ENCODE data around the gene GPER1.

The GPER1 gene

DNA sequence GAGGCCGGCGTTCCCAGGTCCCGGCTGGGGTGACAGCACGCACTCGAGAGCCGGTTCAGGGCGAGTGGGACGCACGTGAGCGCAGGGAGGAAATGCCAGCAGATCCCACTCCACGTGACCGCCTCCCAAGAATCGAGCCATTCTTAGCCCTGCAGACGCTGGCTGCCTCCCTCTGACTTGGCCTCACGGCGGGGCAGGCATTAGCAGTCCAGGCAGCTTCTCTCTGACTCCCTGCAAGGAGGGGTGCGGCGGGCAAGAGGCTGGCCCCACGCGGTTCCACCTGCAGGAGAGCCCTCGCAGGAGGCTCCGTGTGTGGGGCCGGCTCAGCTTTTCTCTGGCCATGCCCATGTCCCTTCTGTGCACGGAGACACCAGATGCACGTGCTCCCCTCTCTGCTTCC, 33.5 kb upstream of the GPER1 start:
- DNase-seq, result no peak

DNA sequence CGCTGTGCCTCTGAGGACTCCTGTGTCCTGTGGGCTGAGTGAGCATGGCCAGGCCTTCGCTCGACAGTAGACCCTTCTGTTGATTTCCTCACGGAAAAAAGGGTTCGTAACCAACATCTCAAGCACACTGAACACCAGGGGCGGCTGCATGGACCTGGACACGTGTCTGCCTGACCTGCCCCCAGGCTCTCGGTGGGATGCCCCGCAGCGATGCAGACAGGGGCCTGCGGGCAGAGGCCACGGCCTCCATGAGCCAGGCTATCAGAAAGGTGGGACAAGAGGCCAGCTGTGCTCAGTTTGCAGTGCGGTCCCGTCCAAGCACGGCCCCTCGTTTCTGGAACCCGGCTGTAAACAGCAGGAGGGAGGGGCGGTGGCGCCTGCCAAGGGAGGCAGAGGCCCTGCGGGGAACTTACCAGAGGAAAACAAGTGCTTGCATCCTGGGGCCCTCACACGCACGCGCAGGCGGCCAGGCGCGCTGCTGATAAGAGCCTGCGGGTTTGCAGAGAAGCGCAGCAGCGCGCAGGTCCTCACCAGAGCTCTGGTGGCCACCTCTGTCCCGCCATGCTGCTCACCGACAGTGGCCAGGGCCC, 33.0 kb upstream of the GPER1 start:
- DNase-seq, result no peak

DNA sequence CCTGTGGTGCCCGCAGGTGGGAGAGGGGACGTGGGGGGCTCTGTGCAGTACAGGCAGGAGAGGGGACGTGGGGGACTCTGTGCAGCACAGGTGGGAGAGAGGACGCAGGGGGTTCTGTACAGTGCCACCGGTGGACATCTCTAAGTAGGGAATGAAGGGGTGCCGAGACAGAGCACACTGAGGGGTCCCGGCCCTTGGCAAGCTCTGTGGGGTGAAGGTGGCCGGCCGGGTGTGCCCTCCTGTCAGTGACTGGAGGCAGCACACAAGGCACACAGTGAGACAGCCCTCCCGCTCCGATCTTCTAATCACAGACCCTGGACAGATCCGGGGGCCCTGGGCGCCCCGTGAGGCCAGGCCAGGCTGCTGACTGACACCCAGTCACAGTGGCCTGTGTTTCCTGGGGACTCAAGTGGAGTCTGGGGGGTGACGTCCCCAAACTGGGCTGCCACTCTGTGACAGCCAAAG, 32.4 kb upstream of the GPER1 start:
- no peak for DNase-seq

DNA sequence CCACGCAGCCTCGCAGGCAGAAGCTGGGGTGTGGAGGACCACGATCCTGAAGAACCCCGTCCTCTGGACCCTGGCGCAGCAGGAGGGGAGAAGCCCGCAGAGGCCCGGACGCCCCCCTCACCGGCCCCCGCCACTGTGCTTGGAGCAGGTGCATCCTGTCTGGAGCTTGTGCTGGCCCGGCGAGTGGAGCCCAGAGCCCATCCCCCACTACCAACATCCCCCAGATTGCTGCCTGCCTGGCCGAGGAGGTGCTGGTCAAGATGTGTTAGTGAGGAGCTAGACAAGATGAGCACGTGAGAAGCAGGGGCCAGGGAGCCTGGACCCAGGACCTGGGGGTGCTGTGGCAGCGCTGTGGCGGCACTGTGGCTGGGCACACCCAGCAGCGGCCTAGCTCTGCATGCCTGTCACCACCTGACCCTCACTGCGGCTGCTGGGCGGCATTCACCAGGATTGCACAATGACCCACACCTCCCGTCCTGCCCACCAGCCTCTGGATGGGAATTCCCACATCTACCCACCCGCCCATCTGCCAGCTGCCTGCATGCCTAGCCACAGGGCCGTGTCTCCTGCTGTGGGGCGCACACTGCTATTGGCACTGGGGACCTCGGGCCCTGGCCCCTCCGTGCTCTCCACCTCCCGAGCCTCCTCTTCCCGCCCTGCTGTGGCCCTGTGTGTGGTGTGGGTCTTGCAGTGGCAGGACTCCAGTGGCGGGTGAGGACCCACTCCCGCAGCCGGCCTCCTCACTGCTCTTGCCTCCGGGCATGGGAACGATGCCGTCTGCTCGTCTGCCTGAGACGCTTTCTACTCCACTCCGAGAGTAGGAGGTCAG, 31.7 kb upstream of the GPER1 start:
- DNase-seq, result no peak

DNA sequence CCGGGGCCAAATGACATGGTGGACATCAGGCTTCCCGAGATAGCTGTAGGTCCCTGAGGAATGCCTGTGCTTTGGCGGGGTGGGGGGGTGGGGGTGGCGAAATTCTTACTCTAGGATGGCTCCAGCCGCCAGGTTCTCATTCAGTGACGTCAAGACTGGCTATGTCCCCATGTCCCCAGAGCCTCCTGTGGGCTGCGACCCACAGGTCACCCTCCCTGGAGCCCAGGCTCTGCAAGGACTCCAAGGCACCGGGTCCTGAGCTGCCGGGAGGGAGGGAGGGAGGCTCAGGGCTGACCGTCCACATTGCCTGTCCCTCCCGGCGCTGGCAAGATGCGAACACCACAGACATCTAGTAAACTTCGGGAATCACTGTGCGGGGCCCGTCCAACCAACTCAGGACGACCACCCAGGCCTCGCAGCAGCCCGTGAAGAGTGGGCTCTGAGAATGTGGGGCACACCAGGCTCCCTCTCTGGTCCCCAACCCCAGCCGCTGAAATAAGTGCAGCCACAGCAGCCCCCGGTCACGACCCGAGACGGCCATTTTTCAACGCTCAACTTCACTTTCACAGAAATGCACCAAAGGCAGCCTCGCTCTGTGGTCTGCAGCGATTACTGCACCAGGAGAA, 31.0 kb upstream of the GPER1 start:
- no peak for DNase-seq

DNA sequence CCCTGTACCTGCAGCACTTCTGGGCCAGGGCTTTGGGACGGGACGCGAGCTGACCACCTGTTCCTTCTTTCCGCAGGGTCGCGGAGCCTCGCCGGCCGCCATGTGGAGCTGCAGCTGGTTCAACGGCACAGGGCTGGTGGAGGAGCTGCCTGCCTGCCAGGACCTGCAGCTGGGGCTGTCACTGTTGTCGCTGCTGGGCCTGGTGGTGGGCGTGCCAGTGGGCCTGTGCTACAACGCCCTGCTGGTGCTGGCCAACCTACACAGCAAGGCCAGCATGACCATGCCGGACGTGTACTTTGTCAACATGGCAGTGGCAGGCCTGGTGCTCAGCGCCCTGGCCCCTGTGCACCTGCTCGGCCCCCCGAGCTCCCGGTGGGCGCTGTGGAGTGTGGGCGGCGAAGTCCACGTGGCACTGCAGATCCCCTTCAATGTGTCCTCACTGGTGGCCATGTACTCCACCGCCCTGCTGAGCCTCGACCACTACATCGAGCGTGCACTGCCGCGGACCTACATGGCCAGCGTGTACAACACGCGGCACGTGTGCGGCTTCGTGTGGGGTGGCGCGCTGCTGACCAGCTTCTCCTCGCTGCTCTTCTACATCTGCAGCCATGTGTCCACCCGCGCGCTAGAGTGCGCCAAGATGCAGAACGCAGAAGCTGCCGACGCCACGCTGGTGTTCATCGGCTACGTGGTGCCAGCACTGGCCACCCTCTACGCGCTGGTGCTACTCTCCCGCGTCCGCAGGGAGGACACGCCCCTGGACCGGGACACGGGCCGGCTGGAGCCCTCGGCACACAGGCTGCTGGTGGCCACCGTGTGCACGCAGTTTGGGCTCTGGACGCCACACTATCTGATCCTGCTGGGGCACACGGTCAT, 30.3 kb upstream of the GPER1 start:
- DNase-seq, result no peak

DNA sequence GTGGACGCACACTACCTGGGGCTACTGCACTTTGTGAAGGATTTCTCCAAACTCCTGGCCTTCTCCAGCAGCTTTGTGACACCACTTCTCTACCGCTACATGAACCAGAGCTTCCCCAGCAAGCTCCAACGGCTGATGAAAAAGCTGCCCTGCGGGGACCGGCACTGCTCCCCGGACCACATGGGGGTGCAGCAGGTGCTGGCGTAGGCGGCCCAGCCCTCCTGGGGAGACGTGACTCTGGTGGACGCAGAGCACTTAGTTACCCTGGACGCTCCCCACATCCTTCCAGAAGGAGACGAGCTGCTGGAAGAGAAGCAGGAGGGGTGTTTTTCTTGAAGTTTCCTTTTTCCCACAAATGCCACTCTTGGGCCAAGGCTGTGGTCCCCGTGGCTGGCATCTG, 29.6 kb upstream of the GPER1 start:
- no peak for DNase-seq

DNA sequence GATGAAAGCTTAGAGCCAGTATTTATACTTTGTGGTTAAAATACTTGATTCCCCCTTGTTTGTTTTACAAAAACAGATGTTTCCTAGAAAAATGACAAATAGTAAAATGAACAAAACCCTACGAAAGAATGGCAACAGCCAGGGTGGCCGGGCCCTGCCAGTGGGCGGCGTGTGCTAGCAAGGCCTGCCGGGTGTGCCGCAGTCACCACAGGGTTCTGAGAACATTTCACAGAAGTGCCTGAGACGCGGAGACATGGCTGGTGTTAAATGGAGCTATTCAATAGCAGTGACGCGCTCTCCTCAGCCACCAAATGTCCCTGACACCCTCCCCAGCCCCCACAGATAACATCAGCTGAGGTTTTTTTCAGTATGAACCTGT, 29.1 kb upstream of the GPER1 start:
- no peak for DNase-seq

DNA sequence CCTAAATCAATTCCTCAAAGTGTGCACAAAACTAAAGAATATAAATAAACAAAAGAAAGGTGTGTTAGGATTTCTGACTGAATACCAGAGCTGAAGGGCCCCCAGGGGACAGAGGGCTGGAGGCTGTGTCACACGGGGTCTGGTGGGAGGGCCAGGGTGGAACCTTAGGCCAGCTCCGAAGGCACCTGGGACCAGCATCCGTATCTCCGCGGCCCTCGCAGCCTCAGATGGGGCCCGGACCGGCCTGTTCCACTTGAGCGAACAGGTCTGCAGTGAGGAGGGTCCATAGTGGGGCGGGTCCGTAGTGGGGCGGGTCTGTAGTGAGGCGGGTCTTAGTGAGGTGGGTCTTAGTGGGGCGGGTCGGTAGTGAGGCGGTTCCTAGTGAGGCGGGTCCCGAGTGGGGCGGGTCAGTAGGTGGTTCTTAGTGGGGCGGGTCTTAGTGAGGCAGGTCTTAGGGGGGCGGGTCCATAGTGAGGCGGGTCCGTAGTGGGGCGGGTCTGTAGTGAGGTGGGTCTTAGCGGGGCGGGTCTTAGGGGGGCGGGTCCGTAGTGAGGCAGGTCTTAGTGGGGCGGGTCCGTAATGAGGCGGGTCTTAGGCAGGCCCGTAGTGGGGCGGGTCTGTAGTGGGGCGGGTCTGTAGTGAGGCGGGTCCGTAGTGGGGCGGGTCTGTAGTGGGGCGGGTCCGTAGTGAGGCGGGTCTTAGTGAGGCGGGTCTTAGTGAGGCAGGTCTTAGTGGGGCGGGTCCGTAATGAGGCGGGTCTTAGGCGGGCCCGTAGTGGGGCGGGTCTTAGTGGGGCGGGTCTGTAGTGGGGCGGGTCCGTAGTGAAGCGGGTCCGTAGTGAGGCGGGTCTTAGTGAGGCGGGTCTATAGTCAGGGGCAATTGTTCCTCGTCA, 28.5 kb upstream of the GPER1 start:
- DNase-seq, result no peak

DNA sequence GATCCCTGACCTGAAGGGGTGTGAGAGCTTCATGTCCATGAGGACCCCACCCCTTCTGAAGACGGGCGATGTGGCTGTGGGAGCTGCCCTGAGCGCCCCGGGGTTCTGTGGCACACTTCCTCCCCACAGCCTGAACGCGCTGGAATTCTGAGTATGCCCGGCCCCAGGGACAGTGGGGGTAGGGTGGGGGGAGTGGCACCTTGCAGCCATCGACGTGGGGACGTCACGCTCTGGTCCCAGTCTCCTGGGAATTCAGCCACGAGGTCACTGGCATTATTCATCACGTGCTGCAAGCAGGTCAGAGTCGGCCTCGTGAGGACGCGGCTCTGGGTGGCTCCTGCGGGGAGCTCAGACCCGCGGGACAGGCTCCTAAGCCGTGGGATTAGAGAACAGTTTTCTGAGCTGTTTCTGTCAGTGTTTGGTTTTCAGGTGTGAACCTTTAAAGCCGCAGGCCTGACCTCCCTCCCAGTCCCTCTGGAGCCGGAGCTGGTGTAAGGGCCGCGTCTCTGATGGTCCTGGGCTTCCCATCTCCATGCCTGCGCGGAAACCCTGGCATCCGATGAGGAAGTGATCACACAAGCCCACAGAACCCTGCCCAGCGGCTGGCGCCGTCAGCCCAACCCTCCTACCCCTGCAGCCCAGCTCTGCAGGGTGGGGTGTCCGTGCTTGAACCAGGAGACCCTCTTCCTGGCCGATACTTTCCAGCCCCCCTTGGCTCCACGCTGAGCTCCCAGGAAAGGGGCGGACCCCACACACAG, 27.4 kb upstream of the GPER1 start:
- no peak for DNase-seq

DNA sequence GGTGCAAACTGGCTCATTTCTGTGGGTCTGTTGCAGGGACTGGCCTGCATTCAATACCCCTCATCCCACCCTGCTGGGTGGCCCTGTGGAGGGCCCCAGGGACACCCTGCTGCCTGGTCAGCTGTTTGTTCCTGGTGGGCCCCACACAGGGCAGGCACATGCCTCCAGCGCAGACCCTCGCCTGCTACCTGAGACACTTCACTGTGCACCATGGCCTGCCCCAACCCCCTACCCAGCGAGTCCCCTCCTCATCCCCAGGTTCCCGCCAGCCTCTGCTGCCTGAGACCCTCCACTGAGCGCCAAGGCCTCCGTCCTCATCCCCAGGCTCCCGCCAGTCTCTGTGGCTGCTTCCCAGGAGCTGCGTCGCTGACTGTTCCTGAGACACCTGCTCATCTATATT, 26.7 kb upstream of the GPER1 start:
- DNase-seq, result no peak

DNA sequence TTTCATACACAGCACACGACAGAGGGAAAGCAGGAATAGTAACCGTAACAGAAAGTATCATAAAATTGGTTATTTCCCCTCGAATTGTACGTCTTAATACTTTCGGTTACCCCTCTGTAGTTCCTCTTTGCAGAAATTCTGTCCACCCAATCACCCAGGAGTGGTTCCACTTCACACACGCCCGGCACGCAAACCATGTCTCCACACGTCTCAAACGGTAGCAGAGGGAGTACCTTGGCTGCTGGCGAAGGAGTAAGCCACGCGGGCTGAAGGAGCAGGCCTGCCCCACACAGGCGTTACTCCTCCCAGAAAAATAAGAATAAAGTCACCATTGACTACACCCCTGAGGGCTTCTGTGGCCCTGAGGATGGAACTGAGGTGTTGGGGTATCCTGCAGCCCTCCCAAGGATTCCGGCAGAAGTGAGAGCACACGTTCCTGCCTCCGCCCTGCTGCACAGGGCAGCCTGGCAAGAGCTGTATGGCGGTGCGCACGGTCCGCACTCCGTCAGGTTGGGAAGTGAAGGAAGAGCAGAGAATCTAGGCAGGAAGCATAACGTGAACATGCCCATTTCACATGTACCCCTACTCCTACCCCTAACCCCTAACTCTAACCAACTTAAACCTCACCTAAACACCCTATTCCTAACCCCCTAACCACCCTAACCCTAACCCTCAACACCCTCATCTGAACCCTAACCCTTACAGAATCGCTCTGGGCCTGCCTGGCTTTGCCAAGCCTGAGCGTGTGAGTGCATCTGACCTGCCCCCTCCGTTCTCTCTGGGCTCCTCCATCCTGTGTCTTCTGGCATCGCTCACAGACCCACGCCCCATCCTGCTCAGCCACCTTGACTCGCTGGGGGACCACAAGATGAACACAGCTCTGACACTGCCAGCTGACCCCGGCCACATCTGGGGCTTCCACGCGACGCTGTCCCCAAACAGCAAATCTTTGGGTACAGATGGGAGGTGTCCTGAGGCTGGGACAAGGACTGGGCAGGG, 25.3 kb upstream of the GPER1 start:
- DNase-seq, result no peak

DNA sequence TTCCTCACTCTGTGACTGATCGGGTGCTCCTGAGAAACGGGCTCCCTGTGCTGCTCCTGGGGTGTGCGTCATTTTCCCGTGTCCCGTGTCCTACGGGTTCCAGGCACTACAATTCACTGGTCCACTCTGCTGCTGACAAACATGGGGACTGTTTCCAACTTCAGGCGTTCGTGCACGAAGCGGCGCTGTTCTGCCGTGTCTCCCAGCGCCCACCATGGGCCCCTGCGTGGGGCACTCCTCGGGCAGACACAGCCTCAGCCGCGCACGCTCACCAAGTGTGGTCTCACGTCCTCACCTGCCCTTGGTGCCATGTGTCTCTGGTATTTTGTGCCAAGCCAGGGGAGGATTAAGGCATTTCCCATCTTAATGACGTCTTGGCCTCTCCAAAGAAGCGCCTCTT, 24.6 kb upstream of the GPER1 start:
- DNase-seq, result no peak

DNA sequence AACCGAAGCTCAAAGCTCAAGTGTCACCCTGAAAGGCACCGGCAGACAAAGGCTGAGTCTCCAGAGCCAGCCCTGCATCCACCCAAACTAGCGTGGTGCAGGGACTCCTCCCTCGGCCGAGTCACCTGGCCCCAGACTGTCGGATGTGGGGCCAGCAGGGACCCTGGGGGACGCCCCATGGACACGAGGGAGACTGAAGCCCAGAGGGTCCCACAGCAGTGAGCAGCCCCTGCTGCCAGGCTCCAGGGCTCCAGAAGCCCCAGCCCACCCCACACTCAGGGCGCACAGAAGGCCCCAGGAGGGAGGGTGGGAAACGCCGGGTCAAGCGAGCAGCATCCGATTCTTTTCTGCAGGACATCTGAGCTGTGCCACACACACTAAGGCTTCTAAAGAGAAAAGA, 23.3 kb upstream of the GPER1 start:
- DNase-seq, result no peak

DNA sequence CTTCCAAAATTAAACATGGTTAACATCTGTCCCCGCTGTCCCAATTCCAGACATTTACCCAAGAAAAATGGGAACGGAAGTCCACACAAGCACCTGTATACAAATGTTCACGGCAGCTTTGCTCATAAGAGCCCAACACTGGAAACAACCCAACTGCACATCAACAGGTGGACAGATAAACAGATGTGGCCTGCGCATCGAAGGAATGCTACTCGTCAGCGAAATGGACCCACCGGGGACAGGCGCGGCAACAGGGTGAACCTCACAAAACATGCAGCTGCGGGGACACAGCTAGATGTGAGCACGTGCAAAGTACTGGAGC, 22.7 kb upstream of the GPER1 start:
- DNase-seq, result no peak

DNA sequence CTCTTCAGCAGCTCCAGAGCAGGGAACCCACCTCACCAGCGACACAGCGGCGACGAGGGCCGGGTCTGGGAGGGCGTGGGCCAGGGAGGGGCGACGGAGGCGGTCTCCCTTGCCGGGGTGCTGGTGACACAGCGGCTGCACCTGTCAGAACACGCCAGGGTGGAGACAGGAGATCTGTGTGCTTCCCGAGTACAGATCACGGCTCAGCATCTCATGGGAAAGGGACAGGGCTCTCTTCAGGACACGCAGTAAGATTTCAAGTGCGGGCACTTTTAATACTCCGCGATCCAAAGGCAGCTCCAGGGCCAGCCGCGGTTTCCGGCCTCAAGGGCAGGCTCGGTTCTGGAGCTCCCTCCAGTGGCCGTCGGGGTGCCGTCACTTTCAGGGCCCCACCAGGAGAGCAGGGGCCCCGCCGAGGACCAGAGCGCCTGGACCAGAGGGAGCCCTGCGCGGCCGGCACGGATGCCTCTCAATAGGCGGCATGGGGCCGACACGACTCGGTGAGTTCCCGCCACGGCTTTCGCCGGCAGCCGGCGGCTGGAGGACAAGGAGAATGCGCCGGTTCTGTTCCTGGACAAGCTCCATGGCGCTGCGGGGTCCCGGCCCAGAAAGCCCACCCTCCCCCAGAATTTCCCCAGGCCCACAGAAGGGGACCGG, 22.2 kb upstream of the GPER1 start:
- no peak for DNase-seq

DNA sequence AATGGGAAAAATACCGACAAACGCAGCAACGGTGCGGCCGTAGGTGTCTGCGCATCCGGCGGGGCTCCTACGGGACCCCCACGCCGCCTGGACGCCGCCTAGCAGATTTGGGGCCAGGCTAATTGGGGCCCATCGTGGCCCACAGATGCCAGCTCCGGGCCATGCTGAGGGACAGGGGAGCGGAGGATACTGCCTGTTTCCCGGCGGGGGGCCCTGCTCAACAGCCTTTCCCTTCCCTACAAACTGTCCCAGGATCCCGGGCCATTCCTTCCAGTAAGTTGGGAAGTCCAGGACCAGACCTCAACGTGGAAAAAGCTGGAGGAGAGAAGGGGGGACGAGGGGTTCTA, 21.7 kb upstream of the GPER1 start:
- no peak for DNase-seq

DNA sequence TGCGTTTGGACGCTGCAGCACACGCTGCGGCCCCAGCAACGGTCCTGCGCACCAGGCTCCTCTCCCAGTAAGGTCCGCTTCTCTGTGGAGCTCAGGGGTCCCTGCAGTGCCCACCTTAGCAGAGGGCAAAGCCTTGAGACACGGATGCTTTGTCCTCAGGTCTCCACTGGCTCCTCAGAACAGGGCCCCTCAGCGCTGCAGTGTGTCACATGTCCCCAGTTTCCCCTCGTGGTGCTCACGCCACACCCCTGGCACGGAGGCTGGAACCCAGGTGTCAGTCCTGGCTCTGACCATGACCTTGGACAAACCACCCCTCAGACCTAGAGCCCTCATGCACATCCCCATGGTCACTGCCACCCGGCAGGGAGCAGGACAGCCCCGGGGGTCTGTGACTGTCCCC, 19.9 kb upstream of the GPER1 start:
- DNase-seq, result no peak

DNA sequence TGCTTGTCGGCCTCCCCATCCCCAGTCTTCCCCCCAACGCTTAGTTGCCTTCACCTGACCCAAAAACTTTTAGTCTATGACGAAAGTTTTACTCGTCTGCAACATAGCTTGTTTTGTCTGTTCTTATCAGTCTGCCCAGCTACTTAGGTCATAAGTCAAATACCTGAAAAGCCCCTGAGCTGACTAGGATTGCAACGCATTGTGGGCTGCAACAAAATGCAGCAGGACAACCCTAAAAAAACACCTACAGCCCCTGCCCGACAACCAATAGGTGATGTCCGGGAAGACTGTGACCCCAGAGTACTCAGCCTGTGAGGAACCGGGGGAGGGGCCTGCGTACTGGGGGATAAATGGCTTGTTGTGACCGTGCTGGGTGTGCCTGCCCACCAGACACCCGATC, 19.3 kb upstream of the GPER1 start:
- DNase-seq, result no peak

DNA sequence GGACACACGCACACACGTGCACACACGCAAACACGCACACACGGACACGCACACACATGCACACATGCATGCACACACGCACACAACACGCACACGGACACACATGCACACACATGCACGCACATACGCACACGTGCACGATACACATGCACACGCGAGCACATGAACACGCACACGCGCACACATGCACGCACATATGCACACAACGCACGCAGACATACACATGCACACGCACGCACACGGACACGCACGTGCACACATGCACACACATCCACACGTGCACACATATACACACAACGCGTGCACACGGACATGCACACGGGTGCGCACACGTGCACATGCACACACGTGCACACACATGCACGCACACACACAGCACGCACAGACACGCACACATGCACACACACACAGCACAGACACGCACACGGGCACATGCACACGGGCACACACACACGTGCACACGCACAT, 17.3 kb upstream of the GPER1 start:
- DNase-seq, result no peak

Data from NCI-H2081 treated with DMSO at 0.1 percent for 48 hours (cell line).